Upper lobe of left lung (tissue), 6 donors: ENCODE data around the gene EMP1. TPM values are rescaled to one million over a fixed set of nuclear protein-coding genes. Genes with fewer than 3 reads are reported as not detected.

ENCODE experiments used
- ATAC-seq, 2 donors: fragments of 200-7000 bp; cut with Tn5 transposase; one replicate each; pipeline ENCODE4 v1.9.1; 2022; ENCODE audit warnings: mild to moderate bottlenecking in 2 of 2, moderate library complexity in 2 of 2; ENCODE audit not compliant: low FRiP score in 2 of 2
- DNase-seq, 2 donors: peaks; one replicate each; pipeline ENCODE4 v3.0.0-alpha.2; 2019 to 2020
- H3K27ac ChIP-seq, 4 donors: fragments of 200-600 bp; sonication (generic); one replicate each; pipeline ENCODE4 v1.5.1; 2016 to 2019
- H3K27me3 ChIP-seq, 4 donors: fragments of 200-600 bp; sonication (generic); one replicate each; pipeline ENCODE4 v1.5.1; 2017 to 2019
- H3K36me3 ChIP-seq, 4 donors: fragments of 200-600 bp; sonication (generic); one replicate each; pipeline ENCODE4 v1.5.1; 2016 to 2019
- H3K4me1 ChIP-seq, 4 donors: fragments of 200-600 bp; sonication (generic); one replicate each; pipeline ENCODE4 v1.5.1; 2018 to 2019
- H3K4me3 ChIP-seq, 4 donors: fragments of 200-600 bp; sonication (generic); one replicate each; pipeline ENCODE4 v1.5.1; 2017 to 2019; ENCODE audit warnings: mild to moderate bottlenecking in 2 of 4, moderate library complexity in 1 of 4
- H3K9me3 ChIP-seq, 4 donors: fragments of 200-600 bp; sonication (generic); one replicate each; pipeline ENCODE4 v1.5.1; 2018 to 2019
- CTCF ChIP-seq, 6 experiments: fragments of 450-650 bp in 4 of 6; fragments of 200-600 bp in 2 of 6; sonication (generic) in 2 of 6; IDR thresholded peaks; one replicate each; pipeline ENCODE4 v1.5.1; 2016 to 2019; ENCODE audit warnings: antibody characterized with exemption in 6 of 6
- EP300 ChIP-seq, 4 donors: sonication (generic); formaldehyde crosslinking; IDR thresholded peaks; one replicate each; pipeline ENCODE4 v1.5.1; 2017; ENCODE audit warnings: antibody characterized with exemption in 4 of 4, control low read depth in 2 of 4
- POLR2A ChIP-seq, 4 donors: fragments of 450-650 bp; IDR thresholded peaks; one replicate each; pipeline ENCODE4 v1.5.1; 2016 to 2017; ENCODE audit warnings: antibody characterized with exemption in 4 of 4, mild to moderate bottlenecking in 2 of 4
- POLR2AphosphoS5 ChIP-seq, 2 donors: sonication (generic); formaldehyde crosslinking; IDR thresholded peaks; one replicate each; pipeline ENCODE4 v1.5.1; 2017; ENCODE audit warnings: antibody characterized with exemption in 2 of 2
- WGBS, 2 donors: methylation state at CpG; one replicate each; pipeline ENCODE4 v1.1.5; 2017 to 2018; 5-methylcytosine and 5-hydroxymethylcytosine counted together
- total RNA-seq, 6 donors: library from RNA; depleted of rRNA in 4 of 6; stranded (reverse); fragments of >200 nt in 4 of 6; gene quantifications; one replicate each; pipeline versions ENCODE4 v1.1.0 to v1.2.1, GENCODE V29; 2016 to 2021
- donor health status: DM: no; HTN: no; CAD: no; lungs with moderate emphysema.
- donor health status: DM: no; HTN: yes; CAD: no; lungs with severe emphysema.

Gene EMP1
- total RNA-seq, 6 donors from 2014 or later = 18.9 to 360 (median 165) TPM

GRCh38 chr12:13205809-13206559 is 9.5 kb downstream of the EMP1 start:
- H3K27ac ChIP-seq = peak overlapping the region in 3 of 4 donors; percentile 3 to 35 (median 32)
- H3K4me3 ChIP-seq = no peak overlapping the region
- peaks cover 0 to 24% (median 0%) of the 10 kb centered on the region in 4 donors for H3K36me3 ChIP-seq
- no peaks in the 10 kb centered on the region for H3K9me3 ChIP-seq
- ATAC-seq = peak in 1 of 2 donors; percentile 4
- no peaks in the 10 kb centered on the region for H3K27me3 ChIP-seq
- peaks cover 77 to 86% (median 81%) of the 10 kb centered on the region in 4 donors for H3K4me1 ChIP-seq
- 69 to 75% methylated on average over 3 of the region's 3 CpGs for WGBS, 2 donors
- TF ChIP-seq EP300 (IDR thresholded peaks at IDR 0.05) (no peak), POLR2AphosphoS5 (IDR thresholded peaks at IDR 0.05) (no peak), POLR2A (IDR thresholded peaks at IDR 0.05) (no peak), CTCF (IDR thresholded peaks at IDR 0.05) (no peak)
- no peak for DNase-seq

DNA sequence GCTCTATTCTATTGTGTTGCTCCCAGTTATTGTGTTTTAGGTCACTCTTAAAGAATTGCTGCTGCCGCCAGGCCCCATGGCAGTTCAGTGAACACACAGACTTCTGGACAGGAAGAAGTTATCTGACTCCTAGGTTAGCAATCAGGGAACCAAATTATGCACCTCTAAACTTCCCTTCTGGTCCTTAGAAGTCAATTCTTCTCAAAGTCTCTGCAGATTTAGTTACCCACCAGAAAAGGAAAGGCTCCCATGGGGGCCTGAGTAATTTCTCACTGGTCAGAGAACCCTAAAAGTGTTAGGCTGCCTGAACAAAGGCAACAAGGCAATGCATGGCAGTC is 10.0 kb downstream of the EMP1 start:
- ATAC-seq = no peak
- 59 to 75% methylated on average over 1 of the region's 1 CpG for WGBS, 2 donors

DNA sequence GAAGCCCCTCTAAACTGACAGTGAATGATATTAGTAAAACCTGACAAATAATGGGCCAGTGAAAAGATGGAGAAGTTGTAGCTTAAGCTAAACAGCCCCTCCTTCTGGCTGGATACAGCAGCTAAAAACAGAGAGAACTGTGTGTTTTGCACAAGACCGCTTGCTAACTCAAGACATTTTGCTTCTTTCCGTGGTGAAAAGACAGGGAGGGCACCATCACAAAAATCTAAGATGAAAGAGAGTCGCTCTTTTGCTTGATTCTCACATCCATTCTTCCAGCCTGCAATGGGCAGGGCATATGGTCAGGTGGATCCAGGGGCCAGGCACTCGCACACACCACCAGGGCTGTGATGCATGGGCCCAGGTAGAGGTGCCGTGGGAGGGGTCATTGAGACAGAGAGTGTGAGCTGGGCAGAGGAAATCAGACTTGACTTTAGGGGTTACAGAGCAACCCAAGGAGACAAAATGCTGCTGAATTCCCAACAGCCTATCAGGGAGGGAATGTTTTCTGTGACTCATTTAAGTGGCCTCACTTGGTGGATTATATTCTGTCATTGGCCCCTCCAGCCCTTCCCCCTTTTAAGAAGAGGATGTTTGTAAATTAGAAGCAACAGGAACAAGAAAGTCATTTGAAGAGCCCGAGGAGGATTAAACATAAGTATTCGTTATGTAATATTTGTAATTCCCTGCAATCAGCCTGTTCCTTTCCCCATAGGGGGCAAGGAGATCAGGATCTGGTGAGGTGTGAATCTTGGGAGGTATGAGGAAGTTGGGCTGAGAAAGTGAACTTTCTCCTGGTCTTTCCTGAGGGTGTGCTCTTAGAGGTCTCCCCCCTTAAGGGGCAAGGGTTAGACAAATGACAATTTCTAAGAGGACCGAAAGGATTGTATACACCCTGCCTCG is 12.3 kb downstream of the EMP1 start:
- no peaks in the 10 kb centered on the region for H3K27me3 ChIP-seq
- 46 to 61% methylated on average over 9 of the region's 9 CpGs for WGBS, 2 donors
- H3K36me3 ChIP-seq = peaks cover 2 to 36% (median 5%) of the 10 kb centered on the region in 4 donors
- H3K9me3 ChIP-seq = no peaks in the 10 kb centered on the region
- H3K27ac ChIP-seq = peak overlapping the region; percentile 14 to 54 (median 36)
- H3K4me3 ChIP-seq = no peak overlapping the region
- TF ChIP-seq POLR2A (IDR thresholded peaks at IDR 0.05) (no peak), CTCF (IDR thresholded peaks at IDR 0.05) (peak in 5 of 6 experiments; percentile 21 to 61 (median 42)), EP300 (IDR thresholded peaks at IDR 0.05) (no peak), POLR2AphosphoS5 (IDR thresholded peaks at IDR 0.05) (peak; percentile 5 to 8)
- peak; percentile 9 to 45 for ATAC-seq
- peaks cover 59 to 76% (median 63%) of the 10 kb centered on the region in 4 donors for H3K4me1 ChIP-seq
- DNase-seq = no peak

More for the DNA sequence above, 10.0 kb downstream of the EMP1 start:
- H3K36me3 ChIP-seq = peaks cover 0 to 28% (median 0%) of the 10 kb centered on the region in 4 donors
- H3K27ac ChIP-seq = peak overlapping the region in 2 of 4 donors; percentile 32 to 35
- no peaks in the 10 kb centered on the region for H3K9me3 ChIP-seq
- TF ChIP-seq POLR2A (IDR thresholded peaks at IDR 0.05) (no peak), CTCF (IDR thresholded peaks at IDR 0.05) (no peak), EP300 (IDR thresholded peaks at IDR 0.05) (no peak), POLR2AphosphoS5 (IDR thresholded peaks at IDR 0.05) (no peak)
- H3K4me3 ChIP-seq = no peak overlapping the region
- no peak for DNase-seq
- H3K27me3 ChIP-seq = no peaks in the 10 kb centered on the region
- peaks cover 77 to 86% (median 79%) of the 10 kb centered on the region in 4 donors for H3K4me1 ChIP-seq

GRCh38 chr12:13209436-13210235 is 13.1 kb downstream of the EMP1 start:
- 31 to 46% methylated on average over 7 of the region's 7 CpGs for WGBS, 2 donors
- Histone ChIP-seq H3K27ac (peak overlapping the region; percentile 14 to 54 (median 36)), H3K4me3 (no peak overlapping the region), H3K36me3 (peaks cover 10 to 38% (median 13%) of the 10 kb centered on the region in 4 donors), H3K4me1 (peaks cover 52 to 68% (median 57%) of the 10 kb centered on the region in 4 donors), H3K9me3 (no peaks in the 10 kb centered on the region), H3K27me3 (no peaks in the 10 kb centered on the region)
- no peak for DNase-seq
- peak in 1 of 2 donors; percentile 6 for ATAC-seq
- TF ChIP-seq CTCF (IDR thresholded peaks at IDR 0.05) (no peak), POLR2A (IDR thresholded peaks at IDR 0.05) (no peak), EP300 (IDR thresholded peaks at IDR 0.05) (no peak), POLR2AphosphoS5 (IDR thresholded peaks at IDR 0.05) (no peak)
